ENCODE data around the gene TRAPPC6A.

The TRAPPC6A gene

GRCh38 chr19:45139286-45140143 is 38.5 kb downstream of the TRAPPC6A start:
- no peak overlapping the region for H3K4me3 ChIP-seq
- intact Hi-C loops (cut with DNase I; ENCODE audit: low total_unique reads), result no loop called here
- no peaks in the 10 kb centered on the region for H3K27me3 ChIP-seq
- TF ChIP-seq, protein P1, sequence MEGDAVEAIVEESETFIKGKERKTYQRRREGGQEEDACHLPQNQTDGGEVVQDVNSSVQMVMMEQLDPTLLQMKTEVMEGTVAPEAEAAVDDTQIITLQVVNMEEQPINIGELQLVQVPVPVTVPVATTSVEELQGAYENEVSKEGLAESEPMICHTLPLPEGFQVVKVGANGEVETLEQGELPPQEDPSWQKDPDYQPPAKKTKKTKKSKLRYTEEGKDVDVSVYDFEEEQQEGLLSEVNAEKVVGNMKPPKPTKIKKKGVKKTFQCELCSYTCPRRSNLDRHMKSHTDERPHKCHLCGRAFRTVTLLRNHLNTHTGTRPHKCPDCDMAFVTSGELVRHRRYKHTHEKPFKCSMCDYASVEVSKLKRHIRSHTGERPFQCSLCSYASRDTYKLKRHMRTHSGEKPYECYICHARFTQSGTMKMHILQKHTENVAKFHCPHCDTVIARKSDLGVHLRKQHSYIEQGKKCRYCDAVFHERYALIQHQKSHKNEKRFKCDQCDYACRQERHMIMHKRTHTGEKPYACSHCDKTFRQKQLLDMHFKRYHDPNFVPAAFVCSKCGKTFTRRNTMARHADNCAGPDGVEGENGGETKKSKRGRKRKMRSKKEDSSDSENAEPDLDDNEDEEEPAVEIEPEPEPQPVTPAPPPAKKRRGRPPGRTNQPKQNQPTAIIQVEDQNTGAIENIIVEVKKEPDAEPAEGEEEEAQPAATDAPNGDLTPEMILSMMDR (IDR thresholded peaks at IDR 0.05), result no peak
- H3K27ac ChIP-seq, result no peak overlapping the region
- H3K36me3 ChIP-seq, result peaks cover 33 to 47% (median 35%) of the 10 kb centered on the region in 3 donors
- no peaks in the 10 kb centered on the region for H3K9me3 ChIP-seq
- DNase-seq, result no peak
- H3K4me1 ChIP-seq, result no peaks in the 10 kb centered on the region

- no peak for DNase-seq
- no peak overlapping the region for H3K27ac ChIP-seq
These were observed 39.7 kb downstream of the TRAPPC6A start for GRCh38 chr19:45138303-45138751.

GRCh38 chr19:45137179-45137761 is 40.8 kb downstream of the TRAPPC6A start:
- Histone ChIP-seq H3K27ac (no peak overlapping the region), H3K36me3 (peaks cover 12 to 25% (median 19%) of the 10 kb centered on the region in 3 donors), H3K9me3 (no peaks in the 10 kb centered on the region), H3K27me3 (no peaks in the 10 kb centered on the region), H3K4me1 (no peaks in the 10 kb centered on the region), H3K4me3 (no peak overlapping the region)
- no peak for DNase-seq
- TF ChIP-seq, protein P1 (IDR thresholded peaks at IDR 0.05), result no peak
- intact Hi-C loops (cut with DNase I; ENCODE audit: low total_unique reads), result no loop called here

More at GRCh38 chr19:45138303-45138751, 39.7 kb downstream of the TRAPPC6A start:
- no peak overlapping the region for H3K4me3 ChIP-seq
- intact Hi-C loops (cut with DNase I; ENCODE audit: low total_unique reads), result no loop called here
- no peaks in the 10 kb centered on the region for H3K27me3 ChIP-seq
- peaks cover 22 to 36% (median 23%) of the 10 kb centered on the region in 3 donors for H3K36me3 ChIP-seq
- no peaks in the 10 kb centered on the region for H3K9me3 ChIP-seq
- TF ChIP-seq, protein P1 (IDR thresholded peaks at IDR 0.05), result no peak
- H3K4me1 ChIP-seq, result no peaks in the 10 kb centered on the region

- DNase-seq, result no peak
- H3K36me3 ChIP-seq, result peaks cover 6 to 22% (median 14%) of the 10 kb centered on the region in 3 donors
- no peaks in the 10 kb centered on the region for H3K9me3 ChIP-seq
- no peak overlapping the region for H3K4me3 ChIP-seq
- H3K4me1 ChIP-seq, result no peaks in the 10 kb centered on the region
- no peaks in the 10 kb centered on the region for H3K27me3 ChIP-seq
- intact Hi-C loops (cut with DNase I; ENCODE audit: low total_unique reads), result no loop called here
- no peak overlapping the region for H3K27ac ChIP-seq
- TF ChIP-seq, protein P1 (IDR thresholded peaks at IDR 0.05), result no peak
These were observed 41.4 kb downstream of the TRAPPC6A start for GRCh38 chr19:45136507-45137178.

DNA sequence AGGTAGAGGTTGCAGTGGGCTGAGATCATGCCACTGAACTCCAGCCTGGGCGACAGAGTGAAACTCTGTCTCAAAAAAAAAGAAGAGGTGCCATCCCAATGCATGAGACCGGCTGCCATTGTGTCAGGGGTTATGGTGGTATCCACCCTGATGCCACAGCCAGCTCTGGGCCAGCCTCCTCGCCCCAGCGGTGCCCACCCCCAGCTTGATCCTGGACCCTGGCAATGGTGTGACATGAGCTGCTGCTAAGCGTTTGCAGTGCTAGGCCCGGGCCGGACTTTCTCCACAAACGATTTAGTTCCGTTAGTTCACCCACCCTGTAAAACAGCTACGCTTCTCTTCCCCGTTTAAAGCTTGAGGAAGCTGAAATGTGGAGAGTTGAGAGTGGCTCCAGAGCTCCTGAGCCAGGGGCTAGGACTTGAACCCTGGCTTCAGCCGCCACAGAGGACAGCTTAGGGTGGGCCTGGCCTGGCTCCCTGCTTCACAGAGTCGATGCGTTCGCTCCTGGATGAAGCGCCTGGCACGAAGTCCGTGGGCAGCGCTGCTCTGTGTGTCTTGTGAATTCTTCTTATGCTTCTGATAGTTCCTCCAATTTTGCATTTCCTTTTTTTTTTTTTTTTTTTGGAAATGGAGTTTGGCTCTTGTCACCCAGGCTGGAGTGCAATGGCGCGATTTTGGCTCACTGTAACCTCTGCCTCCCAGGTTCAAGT is 42.7 kb downstream of the TRAPPC6A start:
- Histone ChIP-seq H3K9me3 (no peaks in the 10 kb centered on the region), H3K4me3 (no peak overlapping the region), H3K4me1 (no peaks in the 10 kb centered on the region), H3K36me3 (peaks cover 0 to 9% (median under 1%) of the 10 kb centered on the region in 3 donors), H3K27ac (no peak overlapping the region), H3K27me3 (no peaks in the 10 kb centered on the region)
- intact Hi-C loops (cut with DNase I; ENCODE audit: low total_unique reads), result no loop called here
- TF ChIP-seq, protein P1 (IDR thresholded peaks at IDR 0.05), result no peak
- DNase-seq, result no peak
